ENCODE data around the gene RBM45. TPM values are rescaled to one million over a fixed set of nuclear protein-coding genes. Genes with fewer than 3 reads are reported as not detected.

RBM45 gene, protein sequence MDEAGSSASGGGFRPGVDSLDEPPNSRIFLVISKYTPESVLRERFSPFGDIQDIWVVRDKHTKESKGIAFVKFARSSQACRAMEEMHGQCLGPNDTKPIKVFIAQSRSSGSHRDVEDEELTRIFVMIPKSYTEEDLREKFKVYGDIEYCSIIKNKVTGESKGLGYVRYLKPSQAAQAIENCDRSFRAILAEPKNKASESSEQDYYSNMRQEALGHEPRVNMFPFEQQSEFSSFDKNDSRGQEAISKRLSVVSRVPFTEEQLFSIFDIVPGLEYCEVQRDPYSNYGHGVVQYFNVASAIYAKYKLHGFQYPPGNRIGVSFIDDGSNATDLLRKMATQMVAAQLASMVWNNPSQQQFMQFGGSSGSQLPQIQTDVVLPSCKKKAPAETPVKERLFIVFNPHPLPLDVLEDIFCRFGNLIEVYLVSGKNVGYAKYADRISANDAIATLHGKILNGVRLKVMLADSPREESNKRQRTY
- total RNA-seq (10 to 100 TPM; 20.3 to 26.6 TPM), polyA plus RNA-seq (ENCODE audit: insufficient read length in 2 of 2) (10 to 100 TPM; 17.4 to 18.3 TPM)
- long read RNA-seq, donor 1, partial matches to known transcripts = 0 of 2 reads
- long read RNA-seq, donor 1, other reads (novel, unspliced or antisense) = 0 of 2 reads
- long read RNA-seq, donor 2, partial matches to known transcripts = 0 of 1 reads
- long read RNA-seq, donor 2, other reads (novel, unspliced or antisense) = 0 of 1 reads
- long read RNA-seq, donor 3, partial matches to known transcripts = 0 of 1 reads
- long read RNA-seq, donor 3, other reads (novel, unspliced or antisense) = 0 of 1 reads
- long read RNA-seq, donor 4, transcript RBM45-201 (10 exons, 1,785 nt) = major isoform, 5 of 6 reads
- long read RNA-seq, donor 4, partial matches to known transcripts = 0 of 6 reads
- long read RNA-seq, donor 4, other reads (novel, unspliced or antisense) = 0 of 6 reads

DNA sequence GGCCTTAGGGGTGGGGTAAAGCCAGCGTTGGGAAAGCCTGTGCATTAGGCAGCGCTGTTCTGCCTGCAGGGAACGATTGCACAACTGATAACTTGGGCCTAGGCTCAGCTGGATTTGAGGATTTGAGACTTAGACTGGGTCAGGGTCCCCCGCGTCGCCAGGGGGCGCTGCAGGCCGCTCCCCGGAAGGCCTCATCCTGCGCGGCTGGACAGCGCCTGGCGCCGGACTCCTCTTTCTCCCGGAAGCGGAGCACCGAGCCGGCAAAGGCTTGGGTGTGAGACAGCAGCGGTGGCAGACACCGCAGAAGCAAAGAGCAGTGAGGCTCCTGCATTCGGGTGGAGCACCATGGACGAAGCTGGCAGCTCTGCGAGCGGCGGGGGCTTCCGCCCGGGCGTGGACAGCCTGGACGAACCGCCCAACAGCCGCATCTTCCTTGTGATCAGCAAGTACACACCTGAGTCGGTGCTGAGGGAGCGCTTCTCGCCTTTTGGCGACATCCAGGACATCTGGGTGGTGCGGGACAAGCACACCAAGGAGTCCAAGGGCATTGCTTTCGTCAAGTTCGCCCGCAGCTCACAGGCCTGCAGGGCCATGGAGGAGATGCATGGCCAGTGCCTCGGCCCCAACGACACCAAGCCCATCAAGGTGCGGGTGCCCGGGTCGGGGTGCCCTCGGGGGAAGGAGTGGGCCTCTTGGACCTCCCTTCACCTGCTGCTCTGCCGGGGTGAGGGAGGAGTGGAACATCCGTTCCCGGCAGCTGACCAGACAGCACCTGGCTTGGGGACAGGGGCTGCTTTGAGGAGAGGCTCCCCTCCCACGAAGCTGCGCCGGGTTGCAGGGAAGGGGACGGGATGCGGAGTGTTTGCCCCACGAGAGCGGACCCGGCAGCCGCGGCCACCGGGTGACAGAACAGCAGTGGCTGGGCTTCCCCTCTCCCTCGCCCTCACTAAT lies at the start of gene RBM45:
Gene RBM45, plus strand, starts transcription at position 236 of the 951 bp plus-strand sequence. Its CDS starts 110 bp downstream, at position 346.
- Histone ChIP-seq H3K36me3 (ENCODE audit: control insufficient read depth, insufficient read depth, low read length) (no peaks in the 10 kb centered on the region), H3K4me3 (ENCODE audit: low read depth, low read length) (peak within 1 kb of the TSS; percentile 97), H3K27ac (ENCODE audit: low read depth, low read length) (peak within 1 kb of the TSS; percentile 76), H3K9me3 (ENCODE audit: control insufficient read depth, insufficient read depth, low read length) (no peaks in the 10 kb centered on the region), H3K27me3 (ENCODE audit: control insufficient read depth, insufficient read depth, low read length) (no peaks in the 10 kb centered on the region), H3K4me1 (ENCODE audit: control insufficient read depth, insufficient read depth, low read length) (peaks cover 5% of the 10 kb centered on the region)
- under 1% methylated on average over 56 of the region's 60 CpGs for WGBS (ENCODE audit: insufficient coverage)
- DNase-seq (ENCODE audit: low read depth in 4 of 6, low spot score in 6 of 6) = peak; percentile 75 to 97 (median 80)

DNA sequence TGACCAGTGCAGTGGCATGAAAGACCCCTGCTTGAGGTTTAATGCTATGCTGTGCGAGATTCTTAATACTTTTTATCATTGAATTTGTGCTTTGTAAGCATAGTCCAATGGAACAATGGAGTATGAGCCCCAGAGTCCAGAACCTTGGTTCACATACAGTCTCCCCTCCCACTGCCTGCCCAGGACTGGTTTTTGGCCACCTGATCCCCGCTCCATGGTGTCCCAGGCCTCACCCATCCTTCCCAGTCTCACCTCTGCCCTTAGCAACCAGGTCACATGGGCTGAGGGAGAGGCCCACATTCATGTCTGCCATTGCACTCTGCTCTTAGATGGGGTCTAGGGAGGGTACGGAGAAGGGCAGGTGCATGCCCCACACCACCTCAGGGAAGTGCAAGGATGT lies 45.9 kb upstream of the RBM45 start:
- Histone ChIP-seq H3K27me3 (ENCODE audit: control insufficient read depth, insufficient read depth, low read length) (no peaks in the 10 kb centered on the region), H3K4me1 (ENCODE audit: control insufficient read depth, insufficient read depth, low read length) (no peaks in the 10 kb centered on the region), H3K36me3 (ENCODE audit: control insufficient read depth, insufficient read depth, low read length) (no peaks in the 10 kb centered on the region), H3K9me3 (ENCODE audit: control insufficient read depth, insufficient read depth, low read length) (no peaks in the 10 kb centered on the region), H3K4me3 (ENCODE audit: low read depth, low read length) (no peak overlapping the region), H3K27ac (ENCODE audit: low read depth, low read length) (no peak overlapping the region)
- 97% methylated on average over 3 of the region's 3 CpGs for WGBS (ENCODE audit: insufficient coverage)
- DNase-seq (ENCODE audit: low read depth in 4 of 6, low spot score in 6 of 6) = no peak

DNA sequence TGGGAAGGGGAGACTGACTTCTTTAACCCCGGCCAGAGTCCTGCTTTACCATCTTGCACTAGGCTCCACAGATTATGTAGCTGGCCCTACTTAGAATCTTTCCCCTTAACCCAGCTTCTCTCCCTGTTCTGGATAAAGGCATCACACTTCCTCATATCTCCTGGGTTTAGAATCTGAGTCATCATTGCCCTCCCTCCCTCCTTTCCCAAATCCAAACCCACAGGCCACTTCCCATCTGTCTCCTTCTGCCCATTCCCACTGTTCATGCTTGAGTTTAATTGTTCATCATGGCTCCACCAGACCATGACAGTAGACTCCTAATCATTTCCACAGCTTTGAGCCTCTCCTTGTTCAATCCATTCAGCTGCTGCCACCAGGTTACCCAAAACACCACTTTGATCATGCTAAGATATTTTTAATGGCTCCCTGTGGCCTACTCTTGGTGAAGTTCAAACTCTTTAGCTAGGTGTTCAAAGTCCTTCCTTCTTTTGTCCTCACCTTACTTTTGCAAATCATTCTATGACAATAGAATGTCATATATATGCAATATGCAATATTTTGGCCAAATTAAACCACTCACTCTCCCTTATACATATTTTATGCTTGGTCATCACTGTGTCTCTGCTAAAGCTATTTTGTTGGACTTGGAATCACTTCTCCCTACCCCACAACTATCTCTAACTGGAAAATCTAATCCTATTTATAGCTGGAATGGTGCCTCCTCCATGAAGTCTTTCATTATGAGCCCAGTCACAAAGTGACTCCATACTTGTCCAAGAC lies 45.2 kb upstream of the RBM45 start:
- peaks cover 4% of the 10 kb centered on the region for H3K4me1 ChIP-seq (ENCODE audit: control insufficient read depth, insufficient read depth, low read length)

DNA sequence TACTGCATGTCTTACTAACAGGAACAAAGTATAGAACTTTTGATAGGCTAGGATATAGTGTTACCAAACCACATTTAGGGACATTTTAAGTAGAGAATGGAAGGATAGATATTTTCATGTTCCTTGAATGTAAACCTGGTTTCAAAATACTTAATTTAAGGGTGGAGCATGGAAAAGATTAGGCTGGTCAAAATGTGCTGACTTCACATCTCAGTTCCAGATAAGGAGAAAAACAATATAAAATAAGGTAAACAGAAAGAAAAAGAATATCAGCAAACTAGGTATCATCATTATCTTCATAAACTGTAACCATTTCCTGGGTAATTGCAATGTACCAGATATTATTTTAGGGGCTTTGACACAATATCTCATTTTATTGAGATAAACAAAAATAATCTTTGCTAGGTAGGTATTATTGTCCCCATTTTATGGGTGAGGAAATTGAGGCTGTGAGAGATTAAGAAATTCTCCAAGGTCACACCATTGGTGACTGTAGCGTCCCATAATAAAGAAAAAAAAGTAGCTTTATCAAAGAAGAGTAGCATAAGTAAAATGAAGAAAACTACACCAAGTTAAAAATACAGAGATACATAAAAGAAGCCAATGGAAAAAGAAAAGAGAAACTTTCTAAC lies 43.3 kb upstream of the RBM45 start:
- Histone ChIP-seq H3K36me3 (ENCODE audit: control insufficient read depth, insufficient read depth, low read length) (no peaks in the 10 kb centered on the region), H3K9me3 (ENCODE audit: control insufficient read depth, insufficient read depth, low read length) (no peaks in the 10 kb centered on the region), H3K4me3 (ENCODE audit: low read depth, low read length) (no peak overlapping the region), H3K27ac (ENCODE audit: low read depth, low read length) (no peak overlapping the region), H3K27me3 (ENCODE audit: control insufficient read depth, insufficient read depth, low read length) (peaks cover 5% of the 10 kb centered on the region), H3K4me1 (ENCODE audit: control insufficient read depth, insufficient read depth, low read length) (peaks cover 13% of the 10 kb centered on the region)
- no CpG with 5 or more reads among the region's 1 CpG for WGBS (ENCODE audit: insufficient coverage)
- DNase-seq (ENCODE audit: low read depth in 4 of 6, low spot score in 6 of 6) = no peak

More for the DNA sequence above, 45.2 kb upstream of the RBM45 start:
- Histone ChIP-seq H3K4me3 (ENCODE audit: low read depth, low read length) (no peak overlapping the region), H3K27ac (ENCODE audit: low read depth, low read length) (no peak overlapping the region), H3K9me3 (ENCODE audit: control insufficient read depth, insufficient read depth, low read length) (no peaks in the 10 kb centered on the region), H3K36me3 (ENCODE audit: control insufficient read depth, insufficient read depth, low read length) (no peaks in the 10 kb centered on the region), H3K27me3 (ENCODE audit: control insufficient read depth, insufficient read depth, low read length) (peaks cover under 1% of the 10 kb centered on the region)
- 100% methylated on average over 1 of the region's 1 CpG for WGBS (ENCODE audit: insufficient coverage)
- DNase-seq (ENCODE audit: low read depth in 4 of 6, low spot score in 6 of 6) = no peak

DNA sequence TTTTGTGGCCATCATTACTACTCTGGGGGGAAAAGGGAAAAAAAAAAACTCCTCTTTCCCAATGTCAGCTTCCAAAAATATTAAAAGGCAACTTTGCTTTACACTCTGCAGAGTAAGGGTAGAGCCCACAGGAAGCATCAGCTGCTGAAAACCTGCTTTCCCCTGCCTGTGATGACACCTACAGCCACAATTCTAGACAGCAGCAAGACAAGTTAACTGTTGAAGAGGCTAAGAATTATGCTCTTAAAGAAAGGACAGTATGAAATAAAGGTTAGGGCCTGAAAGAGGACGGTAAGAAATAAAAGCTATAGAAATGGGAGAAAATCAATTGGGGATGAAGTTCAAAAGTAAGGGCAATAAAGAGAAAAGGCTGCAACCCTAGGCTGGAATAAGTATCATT lies 42.7 kb upstream of the RBM45 start:
- Histone ChIP-seq H3K36me3 (ENCODE audit: control insufficient read depth, insufficient read depth, low read length) (no peaks in the 10 kb centered on the region), H3K27ac (ENCODE audit: low read depth, low read length) (no peak overlapping the region), H3K9me3 (ENCODE audit: control insufficient read depth, insufficient read depth, low read length) (no peaks in the 10 kb centered on the region), H3K4me1 (ENCODE audit: control insufficient read depth, insufficient read depth, low read length) (peaks cover 13% of the 10 kb centered on the region), H3K27me3 (ENCODE audit: control insufficient read depth, insufficient read depth, low read length) (peaks cover 5% of the 10 kb centered on the region), H3K4me3 (ENCODE audit: low read depth, low read length) (no peak overlapping the region)
- 33% methylated on average over 1 of the region's 1 CpG for WGBS (ENCODE audit: insufficient coverage)
- peak in 2 of 6 donors; percentile 7 to 57 for DNase-seq (ENCODE audit: low read depth in 4 of 6, low spot score in 6 of 6)

DNA sequence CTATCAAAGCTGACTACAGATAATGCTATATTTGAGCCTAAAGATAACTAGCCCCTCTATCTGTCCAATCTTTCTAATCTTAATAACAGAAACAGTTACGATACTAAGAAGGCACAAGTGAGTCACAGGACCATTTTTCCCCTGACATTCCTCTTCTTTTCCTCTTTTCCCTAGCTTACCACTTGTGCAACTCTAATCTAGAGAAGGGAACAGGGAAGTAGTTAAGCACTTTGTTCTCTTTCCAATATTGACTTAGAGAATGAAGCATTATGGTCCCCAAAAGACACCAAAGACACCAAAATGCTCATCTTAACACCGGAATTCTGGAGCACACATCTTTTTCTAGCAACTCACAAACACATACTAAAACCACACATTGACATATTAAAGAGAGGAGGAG lies 41.4 kb upstream of the RBM45 start:
- Histone ChIP-seq H3K4me1 (ENCODE audit: control insufficient read depth, insufficient read depth, low read length) (peaks cover 13% of the 10 kb centered on the region), H3K27ac (ENCODE audit: low read depth, low read length) (no peak overlapping the region), H3K4me3 (ENCODE audit: low read depth, low read length) (no peak overlapping the region), H3K36me3 (ENCODE audit: control insufficient read depth, insufficient read depth, low read length) (no peaks in the 10 kb centered on the region), H3K27me3 (ENCODE audit: control insufficient read depth, insufficient read depth, low read length) (peaks cover 5% of the 10 kb centered on the region), H3K9me3 (ENCODE audit: control insufficient read depth, insufficient read depth, low read length) (no peaks in the 10 kb centered on the region)
- WGBS (ENCODE audit: insufficient coverage) = no CpG with 5 or more reads among the region's 2 CpGs
- DNase-seq (ENCODE audit: low read depth in 4 of 6, low spot score in 6 of 6) = no peak

DNA sequence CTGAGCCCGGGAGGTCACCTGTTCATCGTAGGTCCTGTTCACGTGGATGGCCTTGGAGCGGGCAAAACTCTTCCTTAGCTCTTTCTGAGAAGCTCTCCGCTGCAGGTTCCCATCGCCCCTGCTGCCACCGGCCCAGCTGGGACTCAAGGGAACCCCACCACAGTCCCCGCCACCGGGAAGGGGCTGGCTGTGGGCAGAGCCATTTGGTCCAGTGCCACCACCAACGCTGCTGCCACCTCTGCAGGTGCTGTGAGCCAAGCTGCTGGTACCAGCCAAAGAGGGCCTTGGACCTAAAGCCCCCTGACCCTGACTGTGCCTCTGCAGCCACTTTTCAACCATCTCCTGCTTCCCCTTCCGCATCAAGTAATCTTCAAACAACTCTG lies 40.2 kb upstream of the RBM45 start:
- 83% methylated on average over 11 of the region's 11 CpGs for WGBS (ENCODE audit: insufficient coverage)
- Histone ChIP-seq H3K4me3 (ENCODE audit: low read depth, low read length) (no peak overlapping the region), H3K27ac (ENCODE audit: low read depth, low read length) (no peak overlapping the region), H3K27me3 (ENCODE audit: control insufficient read depth, insufficient read depth, low read length) (peaks cover 5% of the 10 kb centered on the region), H3K4me1 (ENCODE audit: control insufficient read depth, insufficient read depth, low read length) (peaks cover 13% of the 10 kb centered on the region), H3K36me3 (ENCODE audit: control insufficient read depth, insufficient read depth, low read length) (no peaks in the 10 kb centered on the region), H3K9me3 (ENCODE audit: control insufficient read depth, insufficient read depth, low read length) (no peaks in the 10 kb centered on the region)
- DNase-seq (ENCODE audit: low read depth in 4 of 6, low spot score in 6 of 6) = peak in 1 of 6 donors; percentile 1
